Endothelial cell of umbilical vein (primary cell): Measurements from ENCODE around the gene GNRHR. TPM values are rescaled to one million over a fixed set of nuclear protein-coding genes. Genes with fewer than 3 reads are reported as not detected.

Experiments
- BruUV-seq: library from RNA; stranded (reverse); fragments of 400-500 nt; replicated peaks from 2 replicates; lab custom pipeline; 2021; lab: Mats Ljungman, UMichigan
- CTCF ChIA-PET: fragments of 300-600, 350-600 bp; sonication (Branson Sonifier 250); formaldehyde crosslinking; loops from one replicate; lab custom pipeline; 2021; ENCODE audit warnings: antibody characterized with exemption, inconsistent platforms; lab: Charles Lee
- POLR2A ChIA-PET: fragments of 300-600, 350-600 bp; sonication (Branson Sonifier 250); formaldehyde crosslinking; loops from one replicate; lab custom pipeline; 2021; ENCODE audit warnings: antibody characterized with exemption, inconsistent platforms; lab: Charles Lee
- DNase-seq: peaks from one replicate; pipeline ENCODE4 v3.0.0-alpha.2; 2011; ENCODE audit warnings: low read depth, low spot score
- FAIRE-seq: peaks from 2 replicates; lab custom pipeline; 2011; peaks lifted over from hg19 to GRCh38; lab: Jason Lieb, UNC
- H2AFZ ChIP-seq: 2 replicates; pipeline ENCODE4 v1.6.0; 2012; ENCODE audit warnings: low read depth, low read length, control low read depth, inconsistent platforms
- H3K27ac ChIP-seq: 2 replicates; pipeline ENCODE4 v1.5.1; 2011; ENCODE audit warnings: low read depth, mild to moderate bottlenecking, control low read depth, low read length, moderate library complexity; ENCODE audit not compliant: insufficient read depth
- H3K27me3 ChIP-seq, 2 experiments: 2 replicates each; pipeline versions ENCODE4 v1.6.0 to v1.6.1; 2011; ENCODE audit warnings: low read length in 2 of 2, mixed read lengths in 1 of 2; ENCODE audit not compliant: control insufficient read depth in 2 of 2, insufficient read depth in 2 of 2
- H3K36me3 ChIP-seq, 2 experiments: 2 replicates in 1 of 2; 3 replicates in 1 of 2; pipeline ENCODE4 v1.5.1; 2011; ENCODE audit warnings: low read length in 2 of 2, mild to moderate bottlenecking in 1 of 2, moderate library complexity in 1 of 2; ENCODE audit not compliant: control insufficient read depth in 2 of 2, insufficient read depth in 2 of 2; ENCODE audit errors: extremely low read depth in 1 of 2
- H3K4me1 ChIP-seq: 3 replicates; pipeline ENCODE4 v1.5.1; 2011; ENCODE audit warnings: mild to moderate bottlenecking, low read length; ENCODE audit not compliant: control insufficient read depth, insufficient read depth; ENCODE audit errors: extremely low read depth
- H3K4me2 ChIP-seq: 2 replicates; pipeline ENCODE4 v1.6.1; 2011; ENCODE audit warnings: low read length, control low read depth, mixed read lengths; ENCODE audit not compliant: insufficient read depth
- H3K4me3 ChIP-seq, 3 experiments: fragments of 200-600 bp in 1 of 3; sonication (generic), shearing (Covaris generic) in 1 of 3; replicated peaks in 1 of 3; 2 replicates each; pipeline ENCODE4 v1.5.1; 2011 to 2016; ENCODE audit warnings: control low read depth in 3 of 3, low read length in 3 of 3, mild to moderate bottlenecking in 2 of 3, inconsistent platforms in 1 of 3, low read depth in 1 of 3, moderate library complexity in 1 of 3; ENCODE audit not compliant: insufficient read depth in 1 of 3
- H3K79me2 ChIP-seq: 2 replicates; pipeline ENCODE4 v1.6.0; 2012; ENCODE audit warnings: low read length, inconsistent platforms; ENCODE audit not compliant: control insufficient read depth, insufficient read depth
- H3K9ac ChIP-seq: replicated peaks from 2 replicates; pipeline ENCODE3; 2011; ENCODE audit warnings: low read length, control low read depth; ENCODE audit not compliant: insufficient read depth; ENCODE audit errors: extremely low read depth
- H3K9me1 ChIP-seq: replicated peaks from 3 replicates; pipeline ENCODE4 v1.6.0; 2011; ENCODE audit warnings: mild to moderate bottlenecking, low read length; ENCODE audit not compliant: control insufficient read depth, insufficient read depth; ENCODE audit errors: extremely low read depth
- H3K9me3 ChIP-seq: replicated peaks from 2 replicates; pipeline ENCODE4 v1.5.1; 2012; ENCODE audit warnings: low read length, inconsistent platforms; ENCODE audit not compliant: control insufficient read depth, insufficient read depth
- H4K20me1 ChIP-seq: replicated peaks from 2 replicates; pipeline ENCODE3; 2011; ENCODE audit warnings: mild to moderate bottlenecking, low read length; ENCODE audit not compliant: control insufficient read depth, insufficient read depth; ENCODE audit errors: extremely low read depth
- EZH2 ChIP-seq: IDR thresholded peaks from 2 replicates; pipeline ENCODE4 v1.6.1; 2012; ENCODE audit warnings: borderline replicate concordance, low read depth, mild to moderate bottlenecking, moderate library complexity, low read length, inconsistent platforms; ENCODE audit not compliant: severe bottlenecking
- FOS ChIP-seq: IDR thresholded peaks from 2 replicates; pipeline ENCODE4 v1.6.1; 2011; ENCODE audit warnings: mild to moderate bottlenecking, low read length, moderate library complexity, borderline replicate concordance; ENCODE audit not compliant: insufficient read depth
- GATA2 ChIP-seq: IDR thresholded peaks from 2 replicates; pipeline ENCODE4 v1.7.0; 2011; ENCODE audit warnings: low read depth, mild to moderate bottlenecking, moderate library complexity, mixed read lengths, low read length; ENCODE audit not compliant: insufficient read length, insufficient read depth
- JUN ChIP-seq: IDR thresholded peaks from 2 replicates; pipeline ENCODE4 v1.6.1; 2011; ENCODE audit warnings: borderline replicate concordance, low read depth; ENCODE audit not compliant: insufficient read length, insufficient read depth
- POLR2A ChIP-seq: IDR thresholded peaks from 2 replicates; pipeline ENCODE4 v1.6.1; 2012; ENCODE audit warnings: low read depth, mild to moderate bottlenecking, control low read depth, low read length
- POLR2AphosphoS5 ChIP-seq: IDR thresholded peaks from 2 replicates; pipeline ENCODE4 v1.6.1; 2012; ENCODE audit warnings: low read depth, mild to moderate bottlenecking, control low read depth, low read length, moderate library complexity; ENCODE audit not compliant: insufficient read depth
- dilution Hi-C: fragments of 300-500 bp; cut with MboI; formaldehyde crosslinking; loops from one replicate; pipeline ENCODE4 v1.15.0; 2019; ENCODE audit warnings: low sequenced_read_pairs; ENCODE audit not compliant: extremely low pct_ligation_motif_present
- intact Hi-C: fragments of 100-400 bp; cut with micrococcal nuclease; formaldehyde crosslinking; loops from one replicate; pipeline ENCODE4 v1.10.0; 2022
- polyA plus RNA-seq, 4 experiments: library from polyadenylated mRNA; depleted of rRNA in 3 of 4; stranded (reverse) in 3 of 4; unstranded in 1 of 4; fragments of >200 nt; gene quantifications; 2 replicates each; pipeline versions ENCODE4 v1.2.1 to v1.2.3, GENCODE V29; 2011 to 2012; ENCODE audit warnings: missing spikeins in 1 of 4
- total RNA-seq: library from RNA; stranded (reverse); gene quantifications from 2 replicates; pipeline ENCODE4 v1.2.3, GENCODE V29; 2021
- TF ChIP-seq, protein P1 (sequence below): IDR thresholded peaks from 2 replicates; pipeline ENCODE4 v1.6.1; 2011; ENCODE audit not compliant: insufficient read depth, insufficient read length

GNRHR gene
- total and polyA plus RNA-seq, 2 donors (not counting 3 experiments of a cell fraction or from before 2014, with no cell fraction given) = not detected

DNA sequence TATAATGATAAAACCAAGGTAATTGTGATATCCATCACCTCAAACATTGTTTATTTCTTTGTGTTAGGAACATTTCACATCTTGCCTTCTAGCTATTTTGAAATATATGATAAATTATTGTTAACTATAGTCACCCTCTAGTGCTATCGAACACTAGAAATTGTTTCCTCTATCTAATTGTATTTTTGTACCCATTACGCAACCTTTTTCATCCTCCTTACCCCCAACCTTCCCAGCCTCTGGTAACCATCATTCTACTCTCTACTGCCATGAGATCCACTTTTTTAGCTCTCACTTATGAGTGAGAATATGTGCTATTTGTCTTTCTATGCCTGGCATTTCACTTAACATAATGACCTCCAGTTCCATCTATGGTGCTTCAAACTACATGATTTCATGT, 49.3 kb downstream of the GNRHR start:
- H2AFZ ChIP-seq = no peak overlapping the region
- no peaks in the 10 kb centered on the region for H3K36me3 ChIP-seq
- intact Hi-C loops = no loop called here
- CTCF ChIA-PET = no interaction called here
- H3K79me2 ChIP-seq = peaks cover 26% of the 10 kb centered on the region
- H3K27ac ChIP-seq = no peak overlapping the region
- no peaks in the 10 kb centered on the region for H4K20me1 ChIP-seq
- no peaks in the 10 kb centered on the region for H3K9me1 ChIP-seq
- H3K4me2 ChIP-seq = no peak overlapping the region
- H3K27me3 ChIP-seq = no peaks in the 10 kb centered on the region
- dilution Hi-C loops = no loop called here
- H3K4me1 ChIP-seq = peaks cover 14% of the 10 kb centered on the region
- DNase-seq (no peak), FAIRE-seq (no peak)
- no peak overlapping the region for H3K9ac ChIP-seq
- H3K4me3 ChIP-seq = no peak overlapping the region
- H3K9me3 ChIP-seq = no peaks in the 10 kb centered on the region
- POLR2A ChIA-PET = no interaction called here
- BruUV-seq = no TSS peak
- TF ChIP-seq, protein P1, sequence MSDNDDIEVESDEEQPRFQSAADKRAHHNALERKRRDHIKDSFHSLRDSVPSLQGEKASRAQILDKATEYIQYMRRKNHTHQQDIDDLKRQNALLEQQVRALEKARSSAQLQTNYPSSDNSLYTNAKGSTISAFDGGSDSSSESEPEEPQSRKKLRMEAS = no peak
- TF ChIP-seq GATA2 = no peak

DNA sequence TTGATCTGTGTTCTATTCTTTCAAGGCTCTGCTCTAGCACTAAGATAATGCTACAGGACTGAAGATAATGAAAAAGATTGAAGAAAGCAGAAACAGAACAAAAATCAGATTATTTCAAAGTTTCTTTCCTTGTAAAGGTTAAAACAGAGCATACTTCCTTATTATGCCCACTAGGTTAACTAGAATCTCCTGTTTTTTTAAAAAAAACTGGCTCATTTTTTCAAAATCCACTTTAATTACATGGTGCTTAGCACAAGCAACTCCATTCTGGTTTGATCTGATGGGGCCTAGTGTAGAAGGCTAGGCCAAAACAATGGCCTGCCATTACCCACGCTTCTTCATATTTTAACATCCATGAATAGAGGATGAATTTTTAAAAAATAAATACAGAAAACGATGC, 52.0 kb downstream of the GNRHR start:
- no TSS peak for BruUV-seq
- Histone ChIP-seq H3K27me3 (no peaks in the 10 kb centered on the region), H4K20me1 (peaks cover 3% of the 10 kb centered on the region), H3K4me2 (peak overlapping the region; percentile 100), H3K4me1 (peaks cover 21% of the 10 kb centered on the region), H3K9me1 (no peaks in the 10 kb centered on the region), H3K9me3 (no peaks in the 10 kb centered on the region), H3K36me3 (peaks cover 0 to 2% of the 10 kb centered on the region in 2 experiments), H3K27ac (peak overlapping the region; percentile 93), H3K4me3 (peak overlapping the region in 1 of 3 experiments; percentile 94), H2AFZ (no peak overlapping the region), H3K9ac (peak overlapping the region; percentile 97), H3K79me2 (peaks cover 52% of the 10 kb centered on the region)
- TF ChIP-seq POLR2AphosphoS5 (no peak), POLR2A (no peak), FOS (no peak), EZH2 (no peak), JUN (no peak), GATA2 (no peak)
- TF ChIP-seq, protein P1 = no peak
- intact Hi-C loops = no loop called here
- ChIA-PET POLR2A (no interaction called here), CTCF (interaction anchor here (1.1 to 2.5 kb wide), 4 partner anchors 21 to 209 kb away, joined by 4 to 21 read pairs (median 4); no protein-coding TSS in a partner anchor)
- no peak for FAIRE-seq
- dilution Hi-C loops = no loop called here
- no peak for DNase-seq
